Right atrium auricular region (tissue), 2 donors: Measurements from ENCODE around the gene CENPC. TPM values are rescaled to one million over a fixed set of nuclear protein-coding genes. Genes with fewer than 3 reads are reported as not detected.

Experiments
- DNase-seq: peaks from one replicate; pipeline ENCODE4 v3.0.0-alpha.2; 2019; ENCODE audit warnings: low spot score
- H3K27ac ChIP-seq, 2 donors: fragments of 200-600 bp; sonication (generic); 1 replicate in 1 of 2; 2 replicates in 1 of 2; pipeline ENCODE4 v1.5.1; 2016 to 2019
- H3K27me3 ChIP-seq, 2 donors: fragments of 200-600 bp; sonication (generic); one replicate each; pipeline versions ENCODE4 v1.5.1 to v1.6.0; 2017 to 2019
- H3K36me3 ChIP-seq: fragments of 200-600 bp; sonication (generic); one replicate; pipeline ENCODE4 v1.5.1; 2016
- H3K4me1 ChIP-seq, 2 donors: fragments of 200-600 bp; sonication (generic); one replicate each; pipeline versions ENCODE4 v1.5.1 to v1.6.0; 2017 to 2019
- H3K4me3 ChIP-seq, 2 donors: fragments of 200-600 bp; sonication (generic); 1 replicate in 1 of 2; 2 replicates in 1 of 2; pipeline ENCODE4 v1.5.1; 2017 to 2019; ENCODE audit warnings: mild to moderate bottlenecking in 1 of 2, moderate library complexity in 1 of 2
- H3K9me3 ChIP-seq, 2 donors: fragments of 200-600 bp; sonication (generic); one replicate each; pipeline ENCODE4 v1.5.1; 2019
- total RNA-seq, 2 donors: library from RNA; depleted of rRNA; stranded (reverse); fragments of >200 nt; gene quantifications; one replicate each; pipeline ENCODE4 v1.1.0, GENCODE V29; 2016
- TF ChIP-seq, protein P1 (sequence below), 2 donors: fragments of 200-600 bp; sonication (generic); IDR thresholded peaks; one replicate each; pipeline ENCODE4 v1.5.1; 2019; ENCODE audit warnings: antibody characterized with exemption in 2 of 2

CENPC gene
- total RNA-seq, 2 donors from 2014 or later: 6.6 to 7.9 TPM

DNA sequence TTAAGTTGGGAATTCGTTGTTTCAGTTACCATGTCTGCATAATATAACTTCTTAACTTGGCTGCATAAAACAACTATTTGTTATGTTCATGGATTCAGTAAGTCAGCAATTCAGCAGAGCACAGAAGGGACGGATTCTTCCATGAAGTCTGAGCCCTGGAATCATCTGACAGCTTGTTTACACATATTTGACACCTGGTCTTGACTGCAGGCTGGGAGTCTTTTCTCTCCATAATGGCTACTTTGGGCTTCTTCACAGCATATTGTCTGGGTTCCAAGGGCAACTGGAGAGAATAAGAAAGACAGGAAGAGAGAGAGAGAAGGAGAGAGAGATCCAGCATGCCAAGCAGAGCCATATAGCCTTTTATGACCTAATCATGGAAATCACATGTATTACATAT, 23.1 kb downstream of the CENPC start:
- DNase-seq: no peak
- TF ChIP-seq, protein P1, sequence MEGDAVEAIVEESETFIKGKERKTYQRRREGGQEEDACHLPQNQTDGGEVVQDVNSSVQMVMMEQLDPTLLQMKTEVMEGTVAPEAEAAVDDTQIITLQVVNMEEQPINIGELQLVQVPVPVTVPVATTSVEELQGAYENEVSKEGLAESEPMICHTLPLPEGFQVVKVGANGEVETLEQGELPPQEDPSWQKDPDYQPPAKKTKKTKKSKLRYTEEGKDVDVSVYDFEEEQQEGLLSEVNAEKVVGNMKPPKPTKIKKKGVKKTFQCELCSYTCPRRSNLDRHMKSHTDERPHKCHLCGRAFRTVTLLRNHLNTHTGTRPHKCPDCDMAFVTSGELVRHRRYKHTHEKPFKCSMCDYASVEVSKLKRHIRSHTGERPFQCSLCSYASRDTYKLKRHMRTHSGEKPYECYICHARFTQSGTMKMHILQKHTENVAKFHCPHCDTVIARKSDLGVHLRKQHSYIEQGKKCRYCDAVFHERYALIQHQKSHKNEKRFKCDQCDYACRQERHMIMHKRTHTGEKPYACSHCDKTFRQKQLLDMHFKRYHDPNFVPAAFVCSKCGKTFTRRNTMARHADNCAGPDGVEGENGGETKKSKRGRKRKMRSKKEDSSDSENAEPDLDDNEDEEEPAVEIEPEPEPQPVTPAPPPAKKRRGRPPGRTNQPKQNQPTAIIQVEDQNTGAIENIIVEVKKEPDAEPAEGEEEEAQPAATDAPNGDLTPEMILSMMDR (IDR thresholded peaks at IDR 0.05): no peak

DNA sequence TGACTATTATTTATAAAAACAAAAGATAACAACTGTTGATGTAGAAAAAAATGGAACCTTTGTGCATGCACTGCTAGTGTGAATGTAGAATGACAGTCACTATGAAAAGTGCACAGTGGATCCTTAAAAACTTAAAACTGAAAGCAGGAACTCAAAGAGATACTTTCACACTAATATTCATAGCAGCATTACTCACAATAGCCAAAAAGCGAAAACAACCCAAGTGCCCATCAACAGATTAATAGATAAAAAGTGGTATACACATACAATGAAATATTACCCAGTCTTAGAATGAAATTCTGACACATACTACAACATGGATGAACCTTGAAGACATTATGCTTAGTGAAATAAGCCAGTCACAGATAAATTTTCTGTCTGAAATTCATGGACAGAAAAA, 23.8 kb downstream of the CENPC start:
- H3K4me1 ChIP-seq: no peaks in the 10 kb centered on the region
- no peaks in the 10 kb centered on the region for H3K27me3 ChIP-seq
- no peaks in the 10 kb centered on the region for H3K9me3 ChIP-seq
- DNase-seq: no peak
- H3K36me3 ChIP-seq: peaks cover 17% of the 10 kb centered on the region
- no peak overlapping the region for H3K4me3 ChIP-seq
- TF ChIP-seq, protein P1 (IDR thresholded peaks at IDR 0.05): no peak
- no peak overlapping the region for H3K27ac ChIP-seq

More for the DNA sequence above, 23.1 kb downstream of the CENPC start:
- no peak overlapping the region for H3K4me3 ChIP-seq
- no peaks in the 10 kb centered on the region for H3K4me1 ChIP-seq
- H3K27ac ChIP-seq: no peak overlapping the region
- no peaks in the 10 kb centered on the region for H3K9me3 ChIP-seq
- peaks cover 10% of the 10 kb centered on the region for H3K36me3 ChIP-seq
- H3K27me3 ChIP-seq: no peaks in the 10 kb centered on the region

DNA sequence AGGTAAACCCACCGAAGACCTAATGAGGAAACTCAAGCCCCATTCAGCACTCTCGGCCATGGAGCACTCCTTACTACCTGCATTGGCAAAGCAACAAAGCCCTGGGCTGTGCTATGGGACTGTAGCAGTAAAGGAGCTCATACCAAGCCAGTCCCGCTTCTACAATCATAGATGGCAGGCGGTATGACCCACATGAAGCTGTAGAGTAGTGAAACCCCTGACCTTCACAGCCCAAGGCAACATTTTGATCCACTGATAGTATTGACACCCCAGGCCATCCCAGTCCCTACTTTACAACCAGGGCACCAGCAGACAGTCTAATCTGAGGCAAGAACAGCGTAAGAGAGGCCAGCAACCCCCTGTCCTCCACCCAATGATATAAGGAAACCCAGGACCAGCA, 25.2 kb downstream of the CENPC start:
- no peak overlapping the region for H3K4me3 ChIP-seq
- no peaks in the 10 kb centered on the region for H3K27me3 ChIP-seq
- no peaks in the 10 kb centered on the region for H3K9me3 ChIP-seq
- no peaks in the 10 kb centered on the region for H3K4me1 ChIP-seq
- TF ChIP-seq, protein P1 (IDR thresholded peaks at IDR 0.05): no peak
- no peak for DNase-seq
- peaks cover 17% of the 10 kb centered on the region for H3K36me3 ChIP-seq
- H3K27ac ChIP-seq: no peak overlapping the region

DNA sequence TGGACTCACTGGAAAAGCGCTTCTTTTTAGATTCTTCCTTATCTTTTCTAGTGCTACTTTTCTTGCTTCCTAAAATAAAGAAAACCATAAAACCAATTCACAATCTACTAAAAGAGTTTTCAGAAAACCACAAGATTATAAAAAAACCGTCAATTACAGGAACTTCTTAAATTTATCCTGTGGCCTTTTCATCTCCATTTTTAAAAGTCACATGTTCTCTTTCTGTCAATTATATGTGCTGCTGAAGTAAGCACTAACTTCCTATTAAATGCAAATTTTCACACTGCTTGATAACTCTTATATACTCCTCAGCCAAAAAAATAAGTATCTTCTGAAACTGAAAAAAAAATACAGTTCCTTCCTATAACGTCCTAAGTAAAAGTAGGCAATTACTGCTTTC, 32.8 kb downstream of the CENPC start:
- peaks cover 50% of the 10 kb centered on the region for H3K36me3 ChIP-seq
- DNase-seq: no peak
- no peaks in the 10 kb centered on the region for H3K9me3 ChIP-seq
- no peaks in the 10 kb centered on the region for H3K4me1 ChIP-seq
- H3K27ac ChIP-seq: no peak overlapping the region
- TF ChIP-seq, protein P1 (IDR thresholded peaks at IDR 0.05): no peak
- no peaks in the 10 kb centered on the region for H3K27me3 ChIP-seq
- no peak overlapping the region for H3K4me3 ChIP-seq

DNA sequence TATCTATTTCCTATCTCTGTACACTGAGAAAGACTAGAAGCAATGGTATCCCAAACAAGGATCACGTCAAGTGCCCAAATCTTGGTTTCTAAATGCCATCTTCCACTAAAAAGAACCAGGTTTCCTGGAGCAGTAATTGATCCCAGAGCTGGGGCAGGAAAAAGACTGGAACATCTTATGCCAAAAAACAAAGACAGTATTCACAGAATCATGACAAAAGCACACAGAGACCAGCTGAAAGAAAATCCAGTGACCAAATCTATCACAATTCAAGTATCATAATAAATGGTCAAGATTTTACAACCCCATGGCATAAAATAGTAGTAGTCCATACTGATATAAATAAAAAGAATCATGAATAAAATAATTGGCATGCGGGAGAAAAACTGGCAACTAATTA, 44.9 kb downstream of the CENPC start:
- H3K36me3 ChIP-seq: peaks cover 14% of the 10 kb centered on the region
- no peak for DNase-seq
- no peaks in the 10 kb centered on the region for H3K27me3 ChIP-seq
- no peak overlapping the region for H3K4me3 ChIP-seq
- H3K9me3 ChIP-seq: no peaks in the 10 kb centered on the region
- H3K27ac ChIP-seq: no peak overlapping the region
- TF ChIP-seq, protein P1 (IDR thresholded peaks at IDR 0.05): no peak
- H3K4me1 ChIP-seq: no peaks in the 10 kb centered on the region

DNA sequence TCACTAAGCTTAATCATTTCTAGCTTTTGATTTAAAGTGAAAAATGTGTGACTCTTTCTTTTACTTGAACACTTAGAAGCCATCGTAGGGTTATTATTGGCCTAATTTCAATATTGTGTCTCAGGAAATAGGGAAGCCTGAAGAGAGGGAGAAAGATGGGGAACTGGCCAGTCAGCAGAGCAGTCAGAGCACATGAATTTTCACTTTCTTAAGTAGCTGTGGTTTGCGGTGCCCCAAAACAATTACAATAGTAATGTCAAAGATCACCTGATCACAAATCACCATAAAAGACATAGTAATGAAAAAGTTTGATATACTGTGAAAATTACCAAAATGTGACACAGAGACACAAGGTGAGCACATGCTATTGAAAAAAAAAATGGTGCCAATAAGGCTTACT, 45.5 kb downstream of the CENPC start:
- Histone ChIP-seq H3K27ac (no peak overlapping the region), H3K9me3 (no peaks in the 10 kb centered on the region), H3K27me3 (no peaks in the 10 kb centered on the region), H3K36me3 (peaks cover 9% of the 10 kb centered on the region), H3K4me1 (no peaks in the 10 kb centered on the region), H3K4me3 (no peak overlapping the region)
- TF ChIP-seq, protein P1 (IDR thresholded peaks at IDR 0.05): no peak
- DNase-seq: no peak
